Measurements from ENCODE around the gene EEF1AKMT2.

Gene EEF1AKMT2

GRCh38 chr10:124717911-124718741, 73.6 kb downstream of the EEF1AKMT2 start:
- Histone ChIP-seq H3K4me3 (ENCODE audit: insufficient read length, low read depth) (no peak overlapping the region), H3K27me3 (ENCODE audit: insufficient read depth, insufficient read length) (no peaks in the 10 kb centered on the region), H3K9me3 (ENCODE audit: insufficient read depth, low read length) (no peaks in the 10 kb centered on the region), H3K4me1 (ENCODE audit: insufficient read depth, insufficient read length) (peaks cover 3% of the 10 kb centered on the region), H3K36me3 (ENCODE audit: insufficient read depth, insufficient read length, low read length) (no peaks in the 10 kb centered on the region), H3K9ac (ENCODE audit: insufficient read length, low read depth) (no peak overlapping the region)
- TF ChIP-seq YY1 (IDR thresholded peaks at IDR 0.05; ENCODE audit: insufficient read depth, insufficient read length) (no peak), SUZ12 (IDR thresholded peaks at IDR 0.05; ENCODE audit: extremely low read depth, insufficient read depth, insufficient read length) (no peak), ZNF274 (IDR thresholded peaks at IDR 0.05; ENCODE audit: low read depth, low read length) (no peak)
- DNase-seq (ENCODE audit: low read depth, low spot score) = no peak

GRCh38 chr10:124717041-124717757, 74.5 kb downstream of the EEF1AKMT2 start:
- H3K36me3 ChIP-seq (ENCODE audit: insufficient read depth, insufficient read length, low read length) = no peaks in the 10 kb centered on the region
- no peaks in the 10 kb centered on the region for H3K27me3 ChIP-seq (ENCODE audit: insufficient read depth, insufficient read length)
- peaks cover 3% of the 10 kb centered on the region for H3K4me1 ChIP-seq (ENCODE audit: insufficient read depth, insufficient read length)
- H3K9me3 ChIP-seq (ENCODE audit: insufficient read depth, low read length) = no peaks in the 10 kb centered on the region
- TF ChIP-seq YY1 (IDR thresholded peaks at IDR 0.05; ENCODE audit: insufficient read depth, insufficient read length) (no peak), ZNF274 (IDR thresholded peaks at IDR 0.05; ENCODE audit: low read depth, low read length) (no peak), SUZ12 (IDR thresholded peaks at IDR 0.05; ENCODE audit: extremely low read depth, insufficient read depth, insufficient read length) (no peak)
- no peak overlapping the region for H3K4me3 ChIP-seq (ENCODE audit: insufficient read length, low read depth)
- H3K9ac ChIP-seq (ENCODE audit: insufficient read length, low read depth) = no peak overlapping the region
- no peak for DNase-seq (ENCODE audit: low read depth, low spot score)

- Histone ChIP-seq H3K4me1 (ENCODE audit: insufficient read depth, insufficient read length) (peaks cover 3% of the 10 kb centered on the region), H3K9me3 (ENCODE audit: insufficient read depth, low read length) (no peaks in the 10 kb centered on the region)
- TF ChIP-seq YY1 (IDR thresholded peaks at IDR 0.05; ENCODE audit: insufficient read depth, insufficient read length) (no peak), SUZ12 (IDR thresholded peaks at IDR 0.05; ENCODE audit: extremely low read depth, insufficient read depth, insufficient read length) (no peak), ZNF274 (IDR thresholded peaks at IDR 0.05; ENCODE audit: low read depth, low read length) (no peak)
Observed at GRCh38 chr10:124716369-124716768, 75.3 kb downstream of the EEF1AKMT2 start.

GRCh38 chr10:124715439-124715838, 76.2 kb downstream of the EEF1AKMT2 start:
- peaks cover 3% of the 10 kb centered on the region for H3K4me1 ChIP-seq (ENCODE audit: insufficient read depth, insufficient read length)
- no peaks in the 10 kb centered on the region for H3K36me3 ChIP-seq (ENCODE audit: insufficient read depth, insufficient read length, low read length)
- no peak for DNase-seq (ENCODE audit: low read depth, low spot score)
- H3K27me3 ChIP-seq (ENCODE audit: insufficient read depth, insufficient read length) = no peaks in the 10 kb centered on the region
- H3K9me3 ChIP-seq (ENCODE audit: insufficient read depth, low read length) = no peaks in the 10 kb centered on the region
- H3K4me3 ChIP-seq (ENCODE audit: insufficient read length, low read depth) = no peak overlapping the region
- H3K9ac ChIP-seq (ENCODE audit: insufficient read length, low read depth) = no peak overlapping the region
- TF ChIP-seq ZNF274 (IDR thresholded peaks at IDR 0.05; ENCODE audit: low read depth, low read length) (no peak), YY1 (IDR thresholded peaks at IDR 0.05; ENCODE audit: insufficient read depth, insufficient read length) (no peak), SUZ12 (IDR thresholded peaks at IDR 0.05; ENCODE audit: extremely low read depth, insufficient read depth, insufficient read length) (no peak)

More at GRCh38 chr10:124716369-124716768, 75.3 kb downstream of the EEF1AKMT2 start:
- Histone ChIP-seq H3K36me3 (ENCODE audit: insufficient read depth, insufficient read length, low read length) (no peaks in the 10 kb centered on the region), H3K27me3 (ENCODE audit: insufficient read depth, insufficient read length) (no peaks in the 10 kb centered on the region), H3K4me3 (ENCODE audit: insufficient read length, low read depth) (no peak overlapping the region), H3K9ac (ENCODE audit: insufficient read length, low read depth) (no peak overlapping the region)
- DNase-seq (ENCODE audit: low read depth, low spot score) = no peak

GRCh38 chr10:124713679-124714255, 77.9 kb downstream of the EEF1AKMT2 start:
- H3K36me3 ChIP-seq (ENCODE audit: insufficient read depth, insufficient read length, low read length) = no peaks in the 10 kb centered on the region
- no peak overlapping the region for H3K4me3 ChIP-seq (ENCODE audit: insufficient read length, low read depth)
- TF ChIP-seq YY1 (IDR thresholded peaks at IDR 0.05; ENCODE audit: insufficient read depth, insufficient read length) = no peak
- TF ChIP-seq SUZ12 (IDR thresholded peaks at IDR 0.05; ENCODE audit: extremely low read depth, insufficient read depth, insufficient read length) = no peak
- TF ChIP-seq ZNF274 (IDR thresholded peaks at IDR 0.05; ENCODE audit: low read depth, low read length) = no peak
- peaks cover 9% of the 10 kb centered on the region for H3K4me1 ChIP-seq (ENCODE audit: insufficient read depth, insufficient read length)
- H3K27me3 ChIP-seq (ENCODE audit: insufficient read depth, insufficient read length) = no peaks in the 10 kb centered on the region
- H3K9ac ChIP-seq (ENCODE audit: insufficient read length, low read depth) = no peak overlapping the region
- DNase-seq (ENCODE audit: low read depth, low spot score) = no peak
- H3K9me3 ChIP-seq (ENCODE audit: insufficient read depth, low read length) = no peaks in the 10 kb centered on the region

GRCh38 chr10:124712704-124713407, 78.8 kb downstream of the EEF1AKMT2 start:
- H3K9me3 ChIP-seq (ENCODE audit: insufficient read depth, low read length) = no peaks in the 10 kb centered on the region
- no peak overlapping the region for H3K9ac ChIP-seq (ENCODE audit: insufficient read length, low read depth)
- no peak for TF ChIP-seq ZNF274 (IDR thresholded peaks at IDR 0.05; ENCODE audit: low read depth, low read length)
- TF ChIP-seq YY1 (IDR thresholded peaks at IDR 0.05; ENCODE audit: insufficient read depth, insufficient read length) = no peak
- TF ChIP-seq SUZ12 (IDR thresholded peaks at IDR 0.05; ENCODE audit: extremely low read depth, insufficient read depth, insufficient read length) = no peak
- no peak overlapping the region for H3K4me3 ChIP-seq (ENCODE audit: insufficient read length, low read depth)
- DNase-seq (ENCODE audit: low read depth, low spot score) = no peak
- H3K27me3 ChIP-seq (ENCODE audit: insufficient read depth, insufficient read length) = no peaks in the 10 kb centered on the region
- no peaks in the 10 kb centered on the region for H3K36me3 ChIP-seq (ENCODE audit: insufficient read depth, insufficient read length, low read length)
- H3K4me1 ChIP-seq (ENCODE audit: insufficient read depth, insufficient read length) = peaks cover 9% of the 10 kb centered on the region

All from NT2/D1 (cell line).